Measurements from ENCODE around the gene THSD1.

THSD1 gene

GRCh38 chr13:52405767-52406494 is at the start of gene THSD1:
Gene THSD1 (minus strand): TSS chr13:52406172. CDS start chr13:52402600, 3,572 bp downstream.
- peak; percentile 18 for DNase-seq (ENCODE audit: low read depth)

GRCh38 chr13:52455677-52456041 is 49.7 kb upstream of the THSD1 start:
- DNase-seq (ENCODE audit: low read depth) = no peak

GRCh38 chr13:52454820-52455676 is 49.1 kb upstream of the THSD1 start, which contains the start of gene CKAP2:
Gene CKAP2 (plus strand): TSS chr13:52455478. CDS start chr13:52455557, 79 bp downstream.
- peak; percentile 90 for DNase-seq (ENCODE audit: low read depth)

DNA sequence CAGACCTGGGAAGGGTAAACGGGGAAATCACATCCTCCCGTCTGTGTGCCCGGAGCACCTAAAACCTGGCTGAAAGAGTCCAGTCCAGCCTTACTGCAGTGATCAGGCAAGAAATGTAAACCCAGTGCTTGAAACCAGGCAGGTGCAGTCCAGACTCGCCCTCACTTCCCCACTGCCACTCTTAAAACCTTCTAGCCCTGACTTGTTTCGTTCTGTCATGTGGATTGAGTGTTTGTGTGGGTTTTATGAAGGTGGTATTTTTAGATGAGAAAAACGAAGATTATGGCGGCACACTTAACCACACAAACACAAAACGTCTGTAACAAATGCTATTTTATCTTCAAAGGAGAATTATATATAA is 48.5 kb upstream of the THSD1 start:
- DNase-seq (ENCODE audit: low read depth) = no peak

- DNase-seq (ENCODE audit: low read depth) = no peak
These were observed 46.5 kb upstream of the THSD1 start for GRCh38 chr13:52452470-52452869.

DNA sequence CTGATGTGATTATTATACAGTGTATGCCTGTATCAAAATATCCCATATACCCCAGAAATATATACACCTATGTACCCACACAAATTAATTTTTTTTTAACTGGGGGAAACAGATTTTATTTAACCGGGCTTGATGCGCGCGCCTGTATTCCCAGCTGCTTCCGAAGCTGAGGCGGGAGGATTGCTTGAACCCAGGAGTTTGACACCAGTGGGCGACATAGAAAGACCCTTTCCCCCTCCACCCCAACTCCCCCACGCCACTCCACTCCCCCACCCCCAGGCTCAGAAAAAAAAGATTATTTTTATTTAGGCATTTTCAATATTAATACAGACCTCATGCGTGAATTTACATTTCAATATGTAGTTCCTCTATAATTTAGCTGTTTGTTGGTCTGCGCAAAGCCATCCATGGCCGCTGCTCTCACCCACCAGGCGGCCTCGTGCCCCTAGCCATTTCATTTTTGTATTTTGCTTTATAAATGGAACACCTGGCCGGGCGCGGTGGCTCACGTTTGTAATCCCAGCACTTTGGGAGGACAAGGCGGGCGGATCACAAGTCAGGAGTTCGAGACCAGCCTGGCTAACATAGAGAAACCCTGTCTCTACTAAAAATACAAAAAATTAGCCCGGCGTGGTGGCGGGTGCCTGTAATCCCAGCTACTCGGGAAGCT is 45.3 kb upstream of the THSD1 start:
- DNase-seq (ENCODE audit: low read depth) = no peak

DNA sequence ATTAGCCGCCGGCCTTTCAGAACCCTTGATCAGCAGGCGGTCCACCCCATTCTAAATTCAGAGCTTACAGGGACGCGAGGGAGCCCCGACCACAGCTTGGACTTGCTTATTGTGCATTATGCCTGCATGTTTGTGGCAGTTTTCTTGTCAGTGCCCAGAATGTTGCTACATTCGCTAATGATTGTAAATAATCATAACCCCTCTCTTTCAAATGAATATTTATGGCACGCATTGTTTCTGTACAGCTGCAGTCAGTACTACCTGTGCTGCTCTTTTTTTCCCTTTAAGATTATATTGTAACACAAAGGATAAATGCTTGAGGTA is 44.8 kb upstream of the THSD1 start:
- DNase-seq (ENCODE audit: low read depth) = no peak

- peak; percentile 88 for DNase-seq (ENCODE audit: low read depth)
These were observed 44.2 kb upstream of the THSD1 start, which contains the start of gene VPS36 for GRCh38 chr13:52450012-52450792. Gene VPS36 (minus strand): TSS chr13:52450634. CDS start chr13:52450594, 40 bp downstream.

- DNase-seq (ENCODE audit: low read depth) = no peak
These were observed 43.5 kb upstream of the THSD1 start for GRCh38 chr13:52449331-52450011.

GRCh38 chr13:52447815-52448552 is 42.0 kb upstream of the THSD1 start:
- DNase-seq (ENCODE audit: low read depth) = no peak

DNA sequence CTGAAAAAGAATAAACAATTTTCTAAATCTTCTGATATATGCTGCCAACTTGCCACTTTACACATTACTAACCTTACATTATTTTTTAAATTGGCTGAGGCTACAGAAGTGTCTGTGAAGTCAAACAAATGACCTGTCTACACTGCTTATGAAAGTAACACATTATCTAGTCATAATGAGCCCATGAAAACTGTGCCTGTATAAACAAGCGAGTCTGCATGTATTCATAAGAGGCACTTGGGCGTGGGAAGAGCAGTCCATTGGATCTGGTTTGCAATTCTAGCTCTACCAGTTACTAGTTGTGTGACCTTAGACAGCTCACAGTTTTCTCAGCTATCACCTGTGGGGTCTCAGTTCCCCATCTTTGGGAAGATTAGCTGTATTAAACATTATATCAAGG is 41.4 kb upstream of the THSD1 start:
- DNase-seq (ENCODE audit: low read depth) = no peak

- DNase-seq (ENCODE audit: low read depth) = no peak
These were observed 40.3 kb upstream of the THSD1 start for GRCh38 chr13:52446265-52446664.

GRCh38 chr13:52432456-52432855 is 26.5 kb upstream of the THSD1 start:
- DNase-seq (ENCODE audit: low read depth) = no peak

GRCh38 chr13:52428295-52428694 is 22.3 kb upstream of the THSD1 start:
- no peak for DNase-seq (ENCODE audit: low read depth)

GRCh38 chr13:52421216-52421615 is 15.2 kb upstream of the THSD1 start:
- no peak for DNase-seq (ENCODE audit: low read depth)

DNA sequence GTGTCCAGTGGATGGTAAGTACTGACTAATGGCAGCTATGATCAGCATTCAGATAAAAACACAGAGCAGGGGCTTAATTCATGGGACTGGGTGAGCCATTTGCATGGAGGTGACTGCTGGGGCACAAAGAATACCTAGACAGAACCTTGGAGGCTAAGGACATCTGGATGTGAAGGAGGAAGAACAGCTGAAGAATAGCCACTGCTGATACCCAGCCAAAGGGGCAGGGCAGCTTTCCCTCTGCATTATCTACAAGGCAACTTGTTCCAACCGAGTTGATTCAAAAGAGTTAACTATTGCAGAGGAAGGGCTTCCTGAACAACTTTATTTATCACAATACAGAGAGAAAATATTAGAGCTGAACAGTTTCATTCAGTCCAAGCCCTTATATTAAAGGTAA is 13.1 kb upstream of the THSD1 start:
- no peak for DNase-seq (ENCODE audit: low read depth)

DNA sequence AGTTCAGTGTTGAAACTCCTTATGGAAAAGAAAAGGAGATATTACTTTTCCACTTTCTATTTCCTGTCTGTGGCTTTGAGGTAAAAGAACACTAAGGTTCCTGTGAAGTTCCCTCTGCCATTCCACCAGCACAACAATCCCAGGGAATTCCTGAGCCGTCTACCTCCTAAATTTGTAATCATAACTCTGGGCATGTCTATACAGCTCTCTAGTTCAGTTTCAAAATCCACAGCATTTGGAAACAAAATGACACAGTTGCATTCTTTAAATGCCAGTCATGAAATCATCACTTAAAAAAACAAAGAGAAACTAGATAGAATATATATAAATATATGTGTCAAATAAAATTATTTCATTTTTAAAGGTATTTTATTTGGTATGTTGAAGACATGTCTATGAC is 9.0 kb upstream of the THSD1 start:
- DNase-seq (ENCODE audit: low read depth) = no peak

DNA sequence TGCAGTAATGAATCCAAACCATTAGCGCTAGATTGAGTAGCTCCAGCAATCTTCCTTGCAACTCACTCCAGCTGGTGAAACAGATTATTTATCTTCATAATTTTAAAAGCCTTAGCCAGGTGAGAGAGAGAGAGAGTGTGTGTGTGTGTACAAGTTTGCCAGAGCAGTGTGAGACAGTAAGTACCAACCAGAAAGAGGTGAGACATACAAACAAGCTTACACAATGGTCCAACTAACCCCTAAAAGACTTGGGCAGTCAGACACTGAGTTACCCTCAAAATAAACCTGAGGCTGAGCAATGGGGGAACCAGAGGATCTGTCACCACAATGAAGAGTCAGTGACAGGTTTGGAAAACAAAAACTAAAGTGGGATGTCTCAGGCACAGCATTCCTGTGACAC is 8.1 kb upstream of the THSD1 start:
- DNase-seq (ENCODE audit: low read depth) = no peak

DNA sequence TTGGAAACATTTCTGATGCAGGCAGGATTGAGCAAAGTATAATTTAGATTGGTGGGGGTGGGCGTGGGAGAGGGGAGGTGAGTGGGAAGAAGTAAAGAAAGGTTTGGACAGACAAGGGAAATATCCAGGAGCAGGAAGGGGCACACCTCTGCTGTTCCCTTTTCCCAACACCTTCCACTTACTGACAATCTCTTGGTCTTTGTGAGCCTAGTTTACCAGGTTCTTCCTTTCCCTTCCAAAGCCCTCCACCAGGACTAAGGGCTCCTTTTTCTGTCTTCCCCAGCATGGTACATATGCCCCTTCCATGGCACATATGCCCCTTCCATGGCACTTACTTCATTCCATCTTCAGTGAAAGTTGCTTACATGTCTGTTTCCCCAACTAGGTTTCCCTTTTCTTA is 6.2 kb upstream of the THSD1 start:
- no peak for DNase-seq (ENCODE audit: low read depth)

- peak; percentile 35 for DNase-seq (ENCODE audit: low read depth)
These were observed 5.7 kb upstream of the THSD1 start for GRCh38 chr13:52411629-52412028.
